ENCODE data around the gene SLC35D3.
"Not testable (repeated sequence)": the region's sequence is repeated elsewhere in the genome, so short reads cannot be mapped to it uniquely, and the experiment has no call there.

SLC35D3 gene

GRCh38 chr6:136949957-136950356, 27.9 kb downstream of the SLC35D3 start:
- H3K27ac ChIP-seq (ENCODE audit: low read depth, low read length); H3K9ac ChIP-seq (ENCODE audit: low read length in 5 of 5); H3K27me3 ChIP-seq (ENCODE audit: control insufficient read depth in 5 of 5, insufficient read depth in 4 of 5, low read length in 5 of 5); H3K9me3 ChIP-seq (ENCODE audit: control insufficient read depth in 5 of 5, low read length in 5 of 5); H3K4me1 ChIP-seq (ENCODE audit: control insufficient read depth in 5 of 5, insufficient read depth in 5 of 5, low read length in 5 of 5); H3K4me3 ChIP-seq (ENCODE audit: low read depth in 1 of 5, low read length in 5 of 5); H3K36me3 ChIP-seq (ENCODE audit: control insufficient read depth in 5 of 5, insufficient read depth in 5 of 5, low read length in 5 of 5): not testable (repeated sequence)

GRCh38 chr6:136950436-136951126, 28.5 kb downstream of the SLC35D3 start:
- H3K27me3 ChIP-seq (ENCODE audit: control insufficient read depth in 5 of 5, insufficient read depth in 4 of 5, low read length in 5 of 5), result no peaks in the 10 kb centered on the region
- no peak overlapping the region for H3K27ac ChIP-seq (ENCODE audit: low read depth, low read length)
- no peaks in the 10 kb centered on the region for H3K36me3 ChIP-seq (ENCODE audit: control insufficient read depth in 5 of 5, insufficient read depth in 5 of 5, low read length in 5 of 5)
- H3K9me3 ChIP-seq (ENCODE audit: control insufficient read depth in 5 of 5, low read length in 5 of 5), result no peaks in the 10 kb centered on the region
- no peak overlapping the region for H3K9ac ChIP-seq (ENCODE audit: low read length in 5 of 5)
- H3K4me1 ChIP-seq (ENCODE audit: control insufficient read depth in 5 of 5, insufficient read depth in 5 of 5, low read length in 5 of 5), result no peaks in the 10 kb centered on the region
- H3K4me3 ChIP-seq (ENCODE audit: low read depth in 1 of 5, low read length in 5 of 5), result no peak overlapping the region

GRCh38 chr6:136952714-136953260, 30.7 kb downstream of the SLC35D3 start:
- H3K4me3 ChIP-seq (ENCODE audit: low read depth in 1 of 5, low read length in 5 of 5), result no peak overlapping the region
- H3K9me3 ChIP-seq (ENCODE audit: control insufficient read depth in 5 of 5, low read length in 5 of 5), result no peaks in the 10 kb centered on the region
- H3K27ac ChIP-seq (ENCODE audit: low read depth, low read length), result no peak overlapping the region
- peaks cover 0 to 4% (median 0%) of the 10 kb centered on the region in 5 donors for H3K4me1 ChIP-seq (ENCODE audit: control insufficient read depth in 5 of 5, insufficient read depth in 5 of 5, low read length in 5 of 5)
- no peaks in the 10 kb centered on the region for H3K36me3 ChIP-seq (ENCODE audit: control insufficient read depth in 5 of 5, insufficient read depth in 5 of 5, low read length in 5 of 5)
- H3K27me3 ChIP-seq (ENCODE audit: control insufficient read depth in 5 of 5, insufficient read depth in 4 of 5, low read length in 5 of 5), result no peaks in the 10 kb centered on the region
- H3K9ac ChIP-seq (ENCODE audit: low read length in 5 of 5), result no peak overlapping the region

- Histone ChIP-seq H3K4me3 (ENCODE audit: low read depth in 1 of 5, low read length in 5 of 5) (no peak overlapping the region), H3K27ac (ENCODE audit: low read depth, low read length) (no peak overlapping the region), H3K36me3 (ENCODE audit: control insufficient read depth in 5 of 5, insufficient read depth in 5 of 5, low read length in 5 of 5) (no peaks in the 10 kb centered on the region), H3K9me3 (ENCODE audit: control insufficient read depth in 5 of 5, low read length in 5 of 5) (no peaks in the 10 kb centered on the region), H3K4me1 (ENCODE audit: control insufficient read depth in 5 of 5, insufficient read depth in 5 of 5, low read length in 5 of 5) (peaks cover 0 to 4% (median 0%) of the 10 kb centered on the region in 5 donors), H3K9ac (ENCODE audit: low read length in 5 of 5) (no peak overlapping the region), H3K27me3 (ENCODE audit: control insufficient read depth in 5 of 5, insufficient read depth in 4 of 5, low read length in 5 of 5) (peaks cover 0 to 10% (median 3%) of the 10 kb centered on the region in 5 donors)
Measured at GRCh38 chr6:136955123-136955522, 33.0 kb downstream of the SLC35D3 start.

- no peaks in the 10 kb centered on the region for H3K9me3 ChIP-seq (ENCODE audit: control insufficient read depth in 5 of 5, low read length in 5 of 5)
- H3K4me1 ChIP-seq (ENCODE audit: control insufficient read depth in 5 of 5, insufficient read depth in 5 of 5, low read length in 5 of 5), result peaks cover 0 to 4% (median 0%) of the 10 kb centered on the region in 5 donors
- peaks cover 0 to 10% (median 3%) of the 10 kb centered on the region in 5 donors for H3K27me3 ChIP-seq (ENCODE audit: control insufficient read depth in 5 of 5, insufficient read depth in 4 of 5, low read length in 5 of 5)
- H3K27ac ChIP-seq (ENCODE audit: low read depth, low read length), result no peak overlapping the region
- no peak overlapping the region for H3K9ac ChIP-seq (ENCODE audit: low read length in 5 of 5)
- H3K4me3 ChIP-seq (ENCODE audit: low read depth in 1 of 5, low read length in 5 of 5), result no peak overlapping the region
- no peaks in the 10 kb centered on the region for H3K36me3 ChIP-seq (ENCODE audit: control insufficient read depth in 5 of 5, insufficient read depth in 5 of 5, low read length in 5 of 5)
Measured at GRCh38 chr6:136956590-136957544, 34.8 kb downstream of the SLC35D3 start.

GRCh38 chr6:136958168-136958567, 36.1 kb downstream of the SLC35D3 start:
- H3K4me1 ChIP-seq (ENCODE audit: control insufficient read depth in 5 of 5, insufficient read depth in 5 of 5, low read length in 5 of 5), result peaks cover 0 to 4% (median 0%) of the 10 kb centered on the region in 5 donors
- no peaks in the 10 kb centered on the region for H3K9me3 ChIP-seq (ENCODE audit: control insufficient read depth in 5 of 5, low read length in 5 of 5)
- H3K4me3 ChIP-seq (ENCODE audit: low read depth in 1 of 5, low read length in 5 of 5), result no peak overlapping the region
- no peaks in the 10 kb centered on the region for H3K36me3 ChIP-seq (ENCODE audit: control insufficient read depth in 5 of 5, insufficient read depth in 5 of 5, low read length in 5 of 5)
- no peak overlapping the region for H3K9ac ChIP-seq (ENCODE audit: low read length in 5 of 5)
- no peak overlapping the region for H3K27ac ChIP-seq (ENCODE audit: low read depth, low read length)
- H3K27me3 ChIP-seq (ENCODE audit: control insufficient read depth in 5 of 5, insufficient read depth in 4 of 5, low read length in 5 of 5), result peaks cover 0 to 10% (median 3%) of the 10 kb centered on the region in 5 donors

GRCh38 chr6:136959471-136959891, 37.4 kb downstream of the SLC35D3 start:
- Histone ChIP-seq H3K9me3 (ENCODE audit: control insufficient read depth in 5 of 5, low read length in 5 of 5) (no peaks in the 10 kb centered on the region), H3K4me3 (ENCODE audit: low read depth in 1 of 5, low read length in 5 of 5) (no peak overlapping the region), H3K36me3 (ENCODE audit: control insufficient read depth in 5 of 5, insufficient read depth in 5 of 5, low read length in 5 of 5) (no peaks in the 10 kb centered on the region), H3K27ac (ENCODE audit: low read depth, low read length) (no peak overlapping the region), H3K9ac (ENCODE audit: low read length in 5 of 5) (no peak overlapping the region), H3K27me3 (ENCODE audit: control insufficient read depth in 5 of 5, insufficient read depth in 4 of 5, low read length in 5 of 5) (peaks cover 0 to 10% (median 3%) of the 10 kb centered on the region in 5 donors), H3K4me1 (ENCODE audit: control insufficient read depth in 5 of 5, insufficient read depth in 5 of 5, low read length in 5 of 5) (peaks cover 0 to 4% (median 0%) of the 10 kb centered on the region in 5 donors)

- not testable (repeated sequence) for H3K9ac ChIP-seq (ENCODE audit: low read length in 5 of 5); H3K27me3 ChIP-seq (ENCODE audit: control insufficient read depth in 5 of 5, insufficient read depth in 4 of 5, low read length in 5 of 5); H3K9me3 ChIP-seq (ENCODE audit: control insufficient read depth in 5 of 5, low read length in 5 of 5); H3K4me3 ChIP-seq (ENCODE audit: low read depth in 1 of 5, low read length in 5 of 5); H3K4me1 ChIP-seq (ENCODE audit: control insufficient read depth in 5 of 5, insufficient read depth in 5 of 5, low read length in 5 of 5); H3K27ac ChIP-seq (ENCODE audit: low read depth, low read length); H3K36me3 ChIP-seq (ENCODE audit: control insufficient read depth in 5 of 5, insufficient read depth in 5 of 5, low read length in 5 of 5)
Measured at GRCh38 chr6:136959935-136960334, 37.8 kb downstream of the SLC35D3 start.

GRCh38 chr6:136960781-136961180, 38.7 kb downstream of the SLC35D3 start:
- Histone ChIP-seq H3K27me3 (ENCODE audit: control insufficient read depth in 5 of 5, insufficient read depth in 4 of 5, low read length in 5 of 5) (peaks cover 0 to 10% (median 3%) of the 10 kb centered on the region in 5 donors), H3K4me3 (ENCODE audit: low read depth in 1 of 5, low read length in 5 of 5) (no peak overlapping the region), H3K9me3 (ENCODE audit: control insufficient read depth in 5 of 5, low read length in 5 of 5) (no peaks in the 10 kb centered on the region), H3K4me1 (ENCODE audit: control insufficient read depth in 5 of 5, insufficient read depth in 5 of 5, low read length in 5 of 5) (peaks cover 0 to 4% (median 0%) of the 10 kb centered on the region in 5 donors), H3K9ac (ENCODE audit: low read length in 5 of 5) (no peak overlapping the region), H3K27ac (ENCODE audit: low read depth, low read length) (no peak overlapping the region), H3K36me3 (ENCODE audit: control insufficient read depth in 5 of 5, insufficient read depth in 5 of 5, low read length in 5 of 5) (no peaks in the 10 kb centered on the region)

GRCh38 chr6:136961848-136962247, 39.7 kb downstream of the SLC35D3 start:
- peaks cover 0 to 10% (median 3%) of the 10 kb centered on the region in 5 donors for H3K27me3 ChIP-seq (ENCODE audit: control insufficient read depth in 5 of 5, insufficient read depth in 4 of 5, low read length in 5 of 5)
- H3K4me3 ChIP-seq (ENCODE audit: low read depth in 1 of 5, low read length in 5 of 5), result no peak overlapping the region
- no peak overlapping the region for H3K9ac ChIP-seq (ENCODE audit: low read length in 5 of 5)
- H3K36me3 ChIP-seq (ENCODE audit: control insufficient read depth in 5 of 5, insufficient read depth in 5 of 5, low read length in 5 of 5), result no peaks in the 10 kb centered on the region
- H3K9me3 ChIP-seq (ENCODE audit: control insufficient read depth in 5 of 5, low read length in 5 of 5), result no peaks in the 10 kb centered on the region
- H3K4me1 ChIP-seq (ENCODE audit: control insufficient read depth in 5 of 5, insufficient read depth in 5 of 5, low read length in 5 of 5), result peaks cover 0 to 4% (median 0%) of the 10 kb centered on the region in 5 donors
- no peak overlapping the region for H3K27ac ChIP-seq (ENCODE audit: low read depth, low read length)

Measured in subcutaneous abdominal adipose tissue (tissue), 5 donors.